GM20000 (cell line): ENCODE measurements around the gene ORC3.

Source experiments
- DNase-seq: peaks from one replicate; pipeline ENCODE4 v3.0.0; 2012; ENCODE audit warnings: low spot score
- CTCF ChIP-seq: IDR thresholded peaks from 2 replicates; pipeline ENCODE4 v1.5.1; 2012; ENCODE audit warnings: mild to moderate bottlenecking, control low read depth; ENCODE audit errors: extremely low read depth, missing control alignments

The ORC3 gene

GRCh38 chr6:87697581-87698546 lies 107.9 kb downstream of the ORC3 start:
- no peak for DNase-seq
- TF ChIP-seq CTCF: no peak

- no peak for TF ChIP-seq CTCF
- DNase-seq: no peak
These were observed 108.6 kb downstream of the ORC3 start for GRCh38 chr6:87698547-87699006.

GRCh38 chr6:87699576-87699975 lies 109.6 kb downstream of the ORC3 start:
- no peak for DNase-seq
- no peak for TF ChIP-seq CTCF

DNA sequence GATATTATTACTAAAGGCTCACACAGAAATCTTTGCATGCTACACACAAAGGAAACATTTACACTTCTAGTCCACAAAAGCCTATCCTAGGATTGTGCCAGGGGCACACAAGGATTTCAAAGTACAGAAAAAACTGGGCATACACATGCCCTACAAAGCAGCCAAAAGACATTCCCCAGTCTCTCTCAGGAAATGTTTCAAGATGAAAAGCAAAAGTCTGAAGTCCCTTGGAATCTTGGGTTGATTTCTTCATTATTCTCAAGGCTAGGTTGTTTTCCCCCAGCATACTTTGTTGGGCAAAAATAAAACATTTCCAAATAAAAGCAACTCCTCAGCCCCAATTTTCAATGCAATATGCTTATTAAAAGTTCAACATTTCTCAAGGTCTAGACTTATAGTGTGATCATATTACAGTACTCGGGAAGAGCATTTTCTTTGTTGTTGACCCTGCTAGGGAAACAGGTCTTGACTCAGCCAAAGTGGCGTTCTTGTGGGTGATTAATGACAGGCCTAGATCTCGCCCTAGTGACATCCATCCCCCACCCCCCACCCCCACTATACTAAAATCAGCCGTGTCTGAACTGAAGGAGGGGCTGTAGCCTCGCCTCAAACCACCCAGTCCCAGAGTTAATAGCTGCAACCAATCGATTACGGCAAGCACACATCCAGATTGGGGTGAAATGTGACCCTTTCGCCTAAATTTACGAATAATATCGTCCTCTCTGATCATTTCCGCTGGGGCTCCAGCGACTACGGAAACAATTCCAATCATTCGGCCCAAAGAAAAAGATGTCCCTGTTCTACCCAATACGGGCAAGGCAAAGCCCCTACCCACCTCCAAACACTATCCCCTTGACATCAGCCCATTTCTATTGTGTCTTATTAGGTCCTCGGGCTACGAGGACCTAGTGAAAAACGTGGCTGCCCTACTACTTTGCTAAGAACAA lies 110.7 kb downstream of the ORC3 start:
- peak; percentile 69 for DNase-seq
- no peak for TF ChIP-seq CTCF

DNA sequence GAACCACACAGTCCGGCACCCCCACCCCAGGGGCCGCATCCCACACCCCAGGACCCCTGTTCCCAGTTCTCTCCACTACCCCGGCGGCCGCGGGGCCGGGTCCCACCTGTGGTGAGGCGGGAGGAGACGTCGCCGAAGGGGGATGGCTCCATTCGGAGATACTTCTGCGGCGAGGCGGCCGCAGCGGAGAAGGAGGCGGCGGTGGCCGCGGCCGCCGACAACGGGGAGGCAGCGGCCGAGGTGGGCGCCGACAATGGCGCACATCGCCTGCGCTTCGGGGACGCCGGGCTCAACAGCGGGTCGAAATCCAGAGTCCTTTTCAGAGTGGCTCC lies 111.4 kb downstream of the ORC3 start:
- DNase-seq: no peak
- no peak for TF ChIP-seq CTCF

DNA sequence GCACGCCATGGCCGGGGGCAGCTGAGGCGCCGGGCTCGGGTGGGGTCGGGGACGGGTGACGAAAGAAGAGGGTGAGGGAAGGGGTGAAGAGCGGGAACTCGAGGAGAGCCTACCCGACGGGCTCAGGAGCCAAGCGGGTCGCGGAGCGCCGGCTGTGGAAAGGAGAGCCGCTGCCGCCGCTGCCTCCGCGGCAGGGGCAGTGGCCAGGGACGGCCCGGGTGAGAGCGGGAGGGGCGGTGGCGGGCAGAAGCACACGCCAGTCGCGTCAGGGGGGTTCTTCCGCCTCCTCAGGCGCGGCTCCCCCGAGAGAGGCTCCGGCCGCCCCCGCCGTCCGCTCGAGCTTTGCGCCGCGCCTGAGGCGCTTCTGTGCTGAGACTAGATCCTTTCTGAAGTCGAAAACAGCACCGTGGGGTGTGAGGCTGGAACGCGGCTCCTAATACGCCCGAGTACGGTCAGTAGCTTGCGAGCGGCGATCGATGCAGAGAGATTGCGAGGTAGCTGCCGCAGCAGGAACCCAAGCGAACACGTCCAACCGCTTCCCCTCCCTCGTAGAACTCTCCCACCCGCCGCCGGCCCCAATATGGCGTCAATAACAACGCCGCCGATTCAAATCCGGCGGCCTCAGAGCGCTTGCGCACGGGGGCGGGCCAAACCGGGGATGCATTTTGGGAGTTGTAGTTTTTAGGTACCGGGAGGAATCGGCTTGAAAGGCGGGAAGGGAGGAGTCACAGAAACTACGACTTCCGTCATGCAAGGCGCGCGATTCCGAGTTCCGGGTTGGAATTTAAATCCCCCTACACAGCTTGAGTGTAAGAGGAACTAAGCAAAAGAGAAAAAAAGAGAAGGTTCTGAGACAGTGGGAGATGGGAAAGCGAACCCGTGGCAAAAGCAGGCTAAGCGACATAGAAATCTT lies 112.0 kb downstream of the ORC3 start, which contains the start of gene AKIRIN2:
AKIRIN2 (minus strand) TSS at position 558 of the 913 bp plus-strand sequence; CDS start at position 9, 549 bp downstream.
- DNase-seq: peak; percentile 90
- no peak for TF ChIP-seq CTCF
